ENCODE measurements around the gene RBPJ.
A peak's percentile ranks its signal among the peaks of the same experiment; 100 is the strongest.
"Not testable (repeated sequence)": the region's sequence is repeated elsewhere in the genome, so short reads cannot be mapped to it uniquely, and the experiment has no call there.

RBPJ gene

DNA sequence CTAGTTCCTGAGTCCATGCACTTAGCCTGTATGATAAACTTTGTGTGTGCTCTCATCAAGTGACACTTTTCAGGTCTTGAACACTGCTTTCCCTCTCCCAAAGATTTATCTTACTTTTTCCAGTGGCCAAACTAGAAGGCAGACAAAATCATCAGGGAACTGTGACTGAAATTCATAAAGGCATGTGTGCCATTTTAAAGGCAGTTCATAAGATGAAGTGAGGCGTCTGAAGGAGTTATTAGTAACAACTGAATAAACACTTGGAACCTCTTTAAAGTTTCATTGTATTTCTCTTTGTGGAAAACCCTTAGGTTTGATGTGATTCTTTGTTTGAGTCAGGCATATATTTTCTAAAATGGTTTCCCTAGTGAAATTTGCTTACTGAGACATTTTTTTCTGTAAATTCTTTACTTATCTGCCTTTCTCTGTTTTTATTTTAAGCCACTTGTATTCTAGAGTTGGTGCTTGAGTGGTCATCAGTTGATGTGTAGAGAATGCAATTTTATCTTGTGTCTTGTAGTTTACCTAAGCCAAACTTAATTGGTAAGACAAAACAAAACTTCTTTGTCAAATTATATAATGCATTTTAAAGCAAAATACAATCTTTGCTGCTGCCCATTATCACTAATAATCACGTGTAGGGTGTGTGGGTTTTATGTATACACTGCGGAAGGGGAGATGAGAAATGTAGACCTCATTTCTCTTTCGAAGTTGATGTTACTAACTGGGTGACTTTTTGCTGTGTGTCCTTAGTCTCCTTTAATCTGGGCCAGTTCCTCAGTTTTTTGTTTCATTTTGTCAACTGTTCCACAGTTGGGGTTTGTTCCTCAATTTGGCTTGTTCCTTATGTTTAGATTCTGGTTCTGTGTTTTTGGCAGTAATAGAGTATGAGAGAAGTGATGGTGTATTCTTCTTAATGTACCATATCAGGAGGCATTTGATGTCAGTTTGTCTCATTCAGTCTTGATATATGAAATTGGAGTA is 56.8 kb downstream of the RBPJ start:
- DNase-seq: no peak

GRCh38 chr4:26379837-26380236 is 59.0 kb downstream of the RBPJ start:
- DNase-seq: no peak

DNA sequence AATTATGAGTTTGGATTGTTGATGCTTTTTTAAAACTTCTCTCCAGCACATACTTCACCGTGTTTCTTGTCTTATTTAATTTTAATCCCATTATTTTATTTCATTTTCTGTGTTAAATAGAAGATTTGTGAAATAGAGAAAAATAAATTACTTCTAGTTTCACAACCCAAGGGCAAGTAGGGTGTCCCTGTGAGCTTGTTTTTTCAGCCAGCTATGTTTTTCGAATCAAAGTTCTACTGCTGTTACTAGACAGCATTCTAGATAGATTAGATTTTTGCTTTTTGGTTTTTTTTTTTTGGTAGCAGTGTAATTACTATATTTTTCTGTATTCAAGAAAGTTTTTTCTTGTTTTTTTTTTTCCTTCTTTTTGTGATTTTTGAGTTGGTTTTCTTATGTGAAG is 59.9 kb downstream of the RBPJ start:
- DNase-seq: no peak

DNA sequence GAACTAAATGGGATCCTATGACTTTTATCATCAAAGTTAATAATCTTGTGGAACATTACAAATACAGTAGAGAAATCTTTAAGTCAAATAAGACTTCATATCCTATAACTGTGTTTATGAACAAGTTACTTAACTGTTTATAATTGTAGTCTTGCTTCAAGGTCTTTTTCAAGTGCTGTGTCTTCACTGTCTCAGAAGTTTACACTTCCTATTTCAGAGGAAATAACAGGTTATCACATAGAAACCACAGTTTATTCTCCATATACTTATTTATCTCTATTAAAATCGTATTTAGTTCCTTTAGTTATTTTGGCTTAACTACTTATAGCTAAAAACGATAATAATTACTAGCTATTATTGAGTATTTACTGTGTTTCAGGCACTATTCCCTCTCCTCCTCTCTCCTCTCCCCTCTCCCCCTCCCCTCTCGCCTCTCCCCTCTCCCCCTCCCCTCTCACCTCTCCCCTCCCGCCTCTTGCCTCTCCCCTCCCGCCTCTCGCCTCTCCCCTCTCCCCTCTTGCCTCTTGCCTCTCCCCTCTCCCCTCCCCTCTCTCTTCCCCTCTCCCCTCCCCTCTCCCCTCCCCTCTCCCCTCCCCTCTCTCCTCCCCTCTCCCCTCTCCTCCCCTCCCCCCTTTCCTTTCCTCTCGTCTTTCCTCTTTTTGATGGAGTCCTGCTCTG is 63.7 kb downstream of the RBPJ start:
- DNase-seq: no peak

- DNase-seq: no peak
These were observed 64.9 kb downstream of the RBPJ start for GRCh38 chr4:26385690-26386089.

GRCh38 chr4:26386386-26386785 is 65.6 kb downstream of the RBPJ start:
- DNase-seq: no peak

DNA sequence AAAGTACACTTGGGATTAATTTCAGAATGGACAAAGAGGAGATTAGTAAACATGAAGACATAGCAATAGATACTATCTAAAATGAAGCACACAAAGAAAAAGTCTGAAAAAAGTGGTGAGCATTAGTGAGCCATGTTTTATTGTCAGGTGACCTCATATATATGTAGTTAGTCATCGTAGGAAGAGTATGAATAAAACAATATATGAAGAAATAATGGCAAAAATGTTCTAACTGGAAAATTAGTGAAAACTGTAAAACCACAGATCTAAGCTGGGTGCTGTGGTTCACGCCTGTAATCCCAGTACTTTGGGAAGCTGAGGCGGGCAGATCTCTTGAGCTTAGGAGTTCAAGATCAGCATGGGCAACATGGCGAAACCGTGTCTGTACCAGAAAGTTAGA is 67.9 kb downstream of the RBPJ start:
- DNase-seq: no peak

- no peak for DNase-seq
These were observed 76.3 kb downstream of the RBPJ start for GRCh38 chr4:26397086-26397485.

DNA sequence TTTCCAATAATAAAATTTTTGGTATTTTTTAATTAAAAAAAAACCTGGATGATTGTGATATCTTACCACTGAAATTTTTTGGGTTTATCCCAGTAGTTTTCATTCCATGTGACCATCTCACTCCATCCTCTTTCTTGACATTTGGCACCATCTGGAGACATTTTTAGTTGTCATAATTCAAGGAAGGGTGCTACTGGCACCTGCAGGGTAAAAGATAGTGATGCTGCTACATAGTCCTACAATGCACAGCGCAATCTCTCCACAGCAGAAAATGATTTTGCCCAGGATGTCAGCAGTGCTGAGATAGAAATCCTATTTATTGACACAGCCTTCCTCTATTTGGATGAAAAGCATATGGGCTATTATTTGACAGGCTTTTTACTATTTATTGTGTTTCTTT is 79.3 kb downstream of the RBPJ start:
- no peak for DNase-seq

DNA sequence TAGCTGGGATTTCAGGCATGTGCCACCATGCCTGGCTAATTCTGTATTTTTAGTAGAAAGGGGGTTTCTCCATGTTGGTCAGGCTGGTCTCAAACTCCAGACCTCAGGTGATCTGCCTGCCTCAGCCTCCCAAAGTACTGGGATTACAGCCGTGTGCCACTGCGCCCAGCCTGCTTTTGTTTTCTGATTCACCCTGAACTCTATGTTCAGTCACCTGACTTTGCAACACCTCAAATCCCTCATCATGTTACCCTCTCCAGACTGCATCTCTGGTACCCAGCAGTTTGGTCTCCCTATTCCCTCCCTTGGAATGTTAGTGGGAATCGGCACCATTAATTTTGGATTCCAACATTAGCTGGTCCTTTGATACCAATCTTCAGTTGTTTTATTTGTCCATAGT is 81.2 kb downstream of the RBPJ start:
- DNase-seq: not testable (repeated sequence)

DNA sequence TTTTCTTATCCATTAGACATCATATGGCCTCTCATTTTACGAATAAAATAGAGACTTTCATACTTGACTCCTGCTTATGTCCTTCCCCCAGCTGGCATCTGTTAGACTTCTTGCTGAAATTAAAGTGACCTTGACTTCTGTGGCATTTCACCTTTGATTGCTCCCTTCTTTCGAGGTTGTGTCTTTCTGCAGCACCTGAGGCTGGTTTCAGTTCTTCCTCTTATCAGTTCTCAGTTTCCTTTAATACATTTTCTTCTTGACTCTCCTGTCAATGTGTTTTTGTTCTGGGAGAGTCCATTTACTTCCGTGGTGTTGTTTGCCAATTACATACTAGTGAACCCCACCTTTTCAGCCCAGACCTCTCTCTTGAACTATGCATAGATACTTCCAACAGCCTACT is 81.6 kb downstream of the RBPJ start:
- DNase-seq: no peak

- DNase-seq: no peak
These were observed 84.0 kb downstream of the RBPJ start for GRCh38 chr4:26404743-26405206.

DNA sequence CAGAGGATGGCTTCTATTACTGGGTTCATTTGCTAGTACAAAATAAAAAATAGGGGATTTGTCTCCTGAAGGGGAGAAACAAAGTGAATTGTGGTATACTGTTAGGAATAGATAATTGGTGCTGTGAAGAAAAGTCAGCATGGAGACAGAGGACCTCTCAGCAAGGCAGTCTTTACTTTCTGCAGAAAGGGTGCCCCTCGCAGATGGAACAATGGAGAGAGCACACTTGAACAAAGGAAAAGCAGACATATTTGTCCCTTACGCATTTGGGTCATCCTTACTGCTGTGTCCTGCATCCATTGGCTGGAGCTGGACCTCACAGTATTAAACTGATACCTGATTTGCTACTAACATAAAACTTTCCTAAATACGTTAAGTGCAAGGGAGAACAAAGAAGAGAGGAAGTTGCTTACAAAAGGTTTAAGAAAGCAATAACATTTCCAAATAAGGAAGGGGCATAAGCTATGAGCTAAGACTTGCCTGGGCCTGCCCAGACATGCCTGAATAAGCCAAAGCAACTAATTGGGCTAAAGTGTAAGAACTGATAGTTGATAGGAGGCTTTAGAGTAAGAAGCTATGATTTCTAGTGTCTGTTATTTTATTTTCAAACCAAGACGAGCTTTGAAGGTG is 85.6 kb downstream of the RBPJ start:
- DNase-seq: no peak

- no peak for DNase-seq
These were observed 86.7 kb downstream of the RBPJ start for GRCh38 chr4:26407476-26407875.

DNA sequence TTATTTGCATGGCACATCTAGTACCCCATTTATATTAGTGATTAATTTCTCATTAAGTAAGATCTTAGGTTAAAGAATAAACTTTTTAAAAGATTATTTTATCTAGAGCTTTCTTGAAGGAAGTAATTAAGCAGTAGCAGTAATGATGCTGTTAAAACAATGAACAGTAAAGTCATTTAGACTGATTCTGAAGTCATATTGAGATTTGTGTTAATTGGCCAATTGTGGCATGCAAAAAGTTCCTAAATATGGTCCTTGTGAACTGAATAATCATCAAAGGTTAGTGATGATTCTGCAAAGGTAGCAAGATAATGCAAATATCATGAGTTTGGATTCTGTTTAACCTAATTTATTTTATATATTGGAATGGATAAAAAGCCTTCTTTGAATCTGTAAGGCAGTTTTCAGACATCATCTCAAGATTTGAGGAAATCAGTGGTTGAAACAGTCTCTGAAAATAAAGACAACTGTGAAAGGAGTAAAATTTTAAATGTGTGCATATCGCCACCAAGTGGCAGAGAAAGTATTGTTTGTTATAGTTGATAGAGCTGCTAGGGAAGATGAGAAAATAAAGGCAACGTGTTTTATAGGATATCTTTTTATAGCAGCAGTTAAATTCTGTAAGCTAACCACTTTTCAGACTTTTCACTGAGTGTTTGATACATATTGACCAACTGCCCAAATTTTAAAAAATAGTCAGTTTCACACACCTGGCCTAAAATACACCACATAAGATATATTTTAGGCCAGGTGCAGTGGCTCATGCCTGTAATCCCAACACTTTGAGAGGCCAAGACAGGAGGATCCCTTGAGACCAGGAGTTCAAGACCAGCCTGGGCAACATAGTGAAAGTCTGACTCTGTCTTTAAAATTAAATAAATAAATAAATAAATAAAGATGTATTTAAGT is 89.8 kb downstream of the RBPJ start:
- DNase-seq: peak; percentile 74

DNA sequence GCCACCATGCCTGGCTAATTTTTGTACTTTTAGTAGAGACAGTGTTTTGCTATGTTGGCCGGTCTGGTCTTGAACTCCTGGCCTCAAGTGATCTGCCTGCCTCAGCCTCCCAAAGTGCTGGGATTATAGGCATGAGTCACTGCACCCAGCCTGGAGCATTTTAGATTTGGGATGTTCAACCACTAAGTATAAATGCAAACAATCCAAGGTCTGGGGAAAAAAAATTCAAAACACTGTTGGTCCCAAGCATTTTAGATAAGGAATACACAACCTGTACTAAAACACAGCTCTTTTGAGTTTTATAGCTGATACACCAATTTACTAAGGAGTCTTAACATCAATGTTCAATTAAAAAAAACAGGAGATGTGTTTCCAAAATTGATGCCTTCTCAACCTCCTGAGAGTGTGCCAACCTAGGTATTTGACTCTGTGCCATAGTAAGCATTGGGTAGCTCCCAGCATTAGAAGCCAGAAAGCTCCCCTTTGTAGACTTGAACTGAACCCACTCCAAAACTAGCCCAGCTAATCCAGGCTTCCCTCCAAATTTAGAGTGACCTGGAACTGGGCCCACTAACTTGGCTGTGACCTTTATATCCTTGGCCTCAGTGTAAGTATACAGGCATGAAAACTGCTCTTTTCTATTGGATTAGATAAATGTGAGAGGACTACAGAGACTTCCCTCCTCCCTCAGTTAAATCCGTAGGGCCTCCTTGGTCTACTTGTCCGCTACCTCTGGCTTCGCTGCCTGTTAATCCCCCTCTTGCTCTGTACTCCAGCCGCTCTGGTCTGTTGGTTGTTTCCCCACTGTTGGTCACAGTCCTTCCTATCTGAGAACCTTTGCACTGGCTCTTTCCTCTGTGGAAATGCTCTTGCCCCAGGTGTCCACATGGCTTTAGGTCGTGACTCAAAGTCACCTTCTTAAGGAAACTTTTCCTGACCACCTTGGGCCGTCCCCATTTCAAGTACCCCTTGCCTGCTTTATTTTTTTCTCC is 91.9 kb downstream of the RBPJ start:
- DNase-seq: no peak

GRCh38 chr4:26413582-26413981 is 92.8 kb downstream of the RBPJ start:
- no peak for DNase-seq

DNA sequence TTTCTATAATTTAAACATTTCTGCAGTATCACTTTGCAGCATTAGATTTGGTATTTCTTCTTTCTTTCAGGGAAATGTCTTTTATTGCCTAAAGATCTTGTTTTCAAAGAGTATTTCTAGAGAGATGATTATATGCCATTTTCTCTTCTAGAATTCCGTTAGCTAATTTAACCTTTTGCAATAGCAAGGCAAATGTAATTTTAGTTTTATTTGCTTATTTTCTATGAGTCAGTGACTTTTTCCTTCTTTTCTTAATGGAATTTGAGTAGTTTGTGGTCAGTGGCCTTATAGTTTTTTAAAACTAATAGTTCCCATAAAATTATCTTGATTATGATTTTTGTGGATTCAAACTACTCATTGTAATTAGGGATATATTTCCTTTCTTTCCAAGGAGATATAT is 97.3 kb downstream of the RBPJ start:
- DNase-seq: no peak

GRCh38 chr4:26418850-26419249 is 98.0 kb downstream of the RBPJ start:
- DNase-seq: no peak

DNA sequence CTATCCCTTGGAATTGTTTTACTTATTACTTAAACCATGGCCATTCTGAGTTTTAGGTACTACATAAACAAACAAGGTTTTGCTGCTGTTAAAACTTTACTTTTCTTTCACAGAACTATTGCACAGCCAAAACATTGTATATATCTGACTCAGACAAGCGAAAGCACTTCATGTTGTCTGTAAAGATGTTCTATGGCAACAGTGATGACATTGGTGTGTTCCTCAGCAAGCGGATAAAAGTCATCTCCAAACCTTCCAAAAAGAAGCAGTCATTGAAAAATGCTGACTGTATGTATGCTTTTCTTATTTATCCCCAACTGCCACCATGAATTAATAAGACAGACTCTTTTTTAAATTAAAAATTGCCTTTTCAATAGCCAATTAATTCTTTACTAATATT is 99.6 kb downstream of the RBPJ start:
- DNase-seq: no peak

DNA sequence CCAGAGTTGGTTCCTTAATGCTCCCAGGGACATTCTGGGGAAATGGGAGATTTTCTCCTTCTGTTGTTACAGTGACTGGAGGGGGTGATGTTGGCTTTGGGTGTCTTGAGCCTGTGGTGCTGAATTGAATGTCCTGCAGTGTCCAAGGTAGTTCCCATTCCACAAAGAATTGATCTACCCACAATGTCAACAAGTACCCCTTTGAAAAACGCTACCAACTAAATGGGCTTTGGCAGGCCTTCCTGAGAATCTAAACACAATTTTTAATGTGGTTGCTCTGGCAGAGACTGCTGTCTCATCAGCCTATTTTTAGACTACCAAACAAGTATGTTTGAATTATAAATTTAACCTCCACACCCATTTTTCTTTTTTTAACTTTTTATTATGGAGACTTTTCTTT is 100.1 kb downstream of the RBPJ start:
- DNase-seq: no peak
